NB4 (cell line): ENCODE measurements around the gene DLL3.

Experiments
- CTCF ChIP-seq: IDR thresholded peaks from one replicate; pipeline ENCODE4 v1.5.1; 2012; ENCODE audit warnings: low read depth, low read length
- MYC ChIP-seq: IDR thresholded peaks from 2 replicates; pipeline ENCODE4 v1.6.1; 2011; ENCODE audit warnings: low read depth, low read length
- POLR2A ChIP-seq: IDR thresholded peaks from 2 replicates; pipeline ENCODE4 v1.6.1; 2011; ENCODE audit warnings: mild to moderate bottlenecking; ENCODE audit not compliant: insufficient read length; ENCODE audit errors: extremely low read depth
- TF ChIP-seq, protein P1 (sequence below): IDR thresholded peaks from 2 replicates; pipeline ENCODE4 v1.6.1; 2011; ENCODE audit warnings: low read depth, low read length

DNA sequence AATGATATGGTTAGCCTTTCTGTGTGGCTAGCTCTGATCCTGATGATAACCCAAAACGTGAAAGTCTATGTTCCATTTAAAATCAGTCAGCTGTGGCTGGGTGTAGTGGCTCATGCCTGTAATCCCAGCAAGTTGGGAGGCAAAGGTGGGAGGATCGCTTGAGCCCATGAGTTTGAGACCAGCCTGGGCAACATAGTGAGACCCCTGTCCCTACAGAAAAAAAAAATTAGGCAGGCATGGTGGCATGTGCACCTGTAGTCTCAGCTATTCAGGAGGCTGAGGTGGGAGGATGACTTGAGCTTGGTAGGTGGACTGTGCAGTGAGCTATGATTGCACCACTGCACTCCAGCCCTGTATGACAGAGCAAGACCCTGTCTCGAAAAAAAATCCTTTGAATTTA is 35.0 kb downstream of the DLL3 start:
- TF ChIP-seq POLR2A (no peak), CTCF (no peak), MYC (no peak)
- TF ChIP-seq, protein P1, sequence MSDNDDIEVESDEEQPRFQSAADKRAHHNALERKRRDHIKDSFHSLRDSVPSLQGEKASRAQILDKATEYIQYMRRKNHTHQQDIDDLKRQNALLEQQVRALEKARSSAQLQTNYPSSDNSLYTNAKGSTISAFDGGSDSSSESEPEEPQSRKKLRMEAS, result no peak
